K562 (cell line): ENCODE results near the gene SPTBN4. TPM values are rescaled to one million over a fixed set of nuclear protein-coding genes. Genes with fewer than 3 reads are reported as not detected.

Source experiments
- JUND ChIP-seq, 2 experiments: IDR thresholded peaks; 2 replicates in 1 of 2; 3 replicates in 1 of 2; pipeline ENCODE4 v1.6.1; 2011; ENCODE audit warnings: borderline replicate concordance in 2 of 2, low read depth in 2 of 2, low read length in 2 of 2, improper control_type of control experiment in 1 of 2, missing biosample characterization in 1 of 2, missing genetic modification characterization in 1 of 2, missing genetic modification reagents in 1 of 2
- NR4A1 ChIP-seq, 2 experiments: fragments of 250-450 bp in 1 of 2; fragments of 450-650 bp in 1 of 2; sonication (Bioruptor Pico) in 1 of 2; IDR thresholded peaks; 2 replicates each; pipeline versions ENCODE4 v1.4.0 to v1.6.1; 2016 to 2020; ENCODE audit warnings: mild to moderate bottlenecking in 2 of 2, missing compliant biosample characterization in 1 of 2, missing genetic modification characterization in 1 of 2, moderate library complexity in 1 of 2
- POLR2A ChIP-seq: fragments of 450-650 bp; conservative IDR thresholded peaks from 2 replicates; pipeline ENCODE4 v1.6.1; 2016
- PPARD ChIP-seq: fragments of 250-450 bp; sonication (Bioruptor Pico); IDR thresholded peaks from 2 replicates; pipeline ENCODE4 v1.8.0; 2022; ENCODE audit warnings: inconsistent platforms, mild to moderate bottlenecking, moderate library complexity
- REST ChIP-seq, 2 experiments: fragments of 450-650 bp; formaldehyde crosslinking in 1 of 2; IDR thresholded peaks; 2 replicates each; pipeline versions ENCODE4 v1.4.0 to v1.6.1; 2014 to 2020; ENCODE audit warnings: mild to moderate bottlenecking in 2 of 2, borderline replicate concordance in 1 of 2, low read depth in 1 of 2
- polyA plus RNA-seq, 8 experiments: library from polyadenylated mRNA; depleted of rRNA in 4 of 8; stranded (reverse) in 5 of 8; unstranded in 3 of 8; fragments of >200 nt; fragmentation: Nextera tagmentation in 2 of 8; fragmentation: Illumina TruSeq in 1 of 8; extraction: Ambion mirVana in 2 of 8; extraction: Trizol in 1 of 8; gene quantifications; 2 replicates each; pipeline versions ENCODE4 v1.2.1 to v1.2.3, GENCODE V29; 2011 to 2014; ENCODE audit warnings: inconsistent platforms in 1 of 8, missing spikeins in 1 of 8
- total RNA-seq, 7 experiments: library from RNA; depleted of rRNA in 6 of 7; stranded (reverse); fragments of >200 nt in 6 of 7; fragmentation: Illumina TruSeq in 2 of 7; extraction: Trizol in 2 of 7; gene quantifications; 2 replicates each; pipeline versions ENCODE4 v1.2.1 to v1.2.3, GENCODE V29; 2011 to 2021; ENCODE audit warnings: low replicate concordance in 1 of 7
- TF ChIP-seq, protein P1 (sequence below), 2 experiments: fragments of 150-350 bp in 1 of 2; IDR thresholded peaks; 2 replicates each; pipeline ENCODE4 v1.6.1; 2012 to 2016; ENCODE audit warnings: low read depth in 2 of 2, low read length in 2 of 2, mild to moderate bottlenecking in 1 of 2, moderate library complexity in 1 of 2
- TF ChIP-seq, protein P2 (sequence below): fragments of 200-800 bp; sonication (Bioruptor generic); IDR thresholded peaks from 2 replicates; pipeline ENCODE4 v1.6.1; 2017; ENCODE audit warnings: missing genetic modification characterization, missing compliant biosample characterization
- TF ChIP-seq, protein P3 (sequence below): IDR thresholded peaks from 3 replicates; pipeline ENCODE4 v1.6.1; 2011; ENCODE audit warnings: borderline replicate concordance, mild to moderate bottlenecking, moderate library complexity; ENCODE audit not compliant: insufficient read length; ENCODE audit errors: extremely low read depth

SPTBN4 gene
- total and polyA plus RNA-seq, 9 of the 15 experiments (the other 6 are each of a cell fraction or from before 2014, with no cell fraction given) = 0.01 to 1.5 (median 0.86) TPM

- TF ChIP-seq, protein P1, sequence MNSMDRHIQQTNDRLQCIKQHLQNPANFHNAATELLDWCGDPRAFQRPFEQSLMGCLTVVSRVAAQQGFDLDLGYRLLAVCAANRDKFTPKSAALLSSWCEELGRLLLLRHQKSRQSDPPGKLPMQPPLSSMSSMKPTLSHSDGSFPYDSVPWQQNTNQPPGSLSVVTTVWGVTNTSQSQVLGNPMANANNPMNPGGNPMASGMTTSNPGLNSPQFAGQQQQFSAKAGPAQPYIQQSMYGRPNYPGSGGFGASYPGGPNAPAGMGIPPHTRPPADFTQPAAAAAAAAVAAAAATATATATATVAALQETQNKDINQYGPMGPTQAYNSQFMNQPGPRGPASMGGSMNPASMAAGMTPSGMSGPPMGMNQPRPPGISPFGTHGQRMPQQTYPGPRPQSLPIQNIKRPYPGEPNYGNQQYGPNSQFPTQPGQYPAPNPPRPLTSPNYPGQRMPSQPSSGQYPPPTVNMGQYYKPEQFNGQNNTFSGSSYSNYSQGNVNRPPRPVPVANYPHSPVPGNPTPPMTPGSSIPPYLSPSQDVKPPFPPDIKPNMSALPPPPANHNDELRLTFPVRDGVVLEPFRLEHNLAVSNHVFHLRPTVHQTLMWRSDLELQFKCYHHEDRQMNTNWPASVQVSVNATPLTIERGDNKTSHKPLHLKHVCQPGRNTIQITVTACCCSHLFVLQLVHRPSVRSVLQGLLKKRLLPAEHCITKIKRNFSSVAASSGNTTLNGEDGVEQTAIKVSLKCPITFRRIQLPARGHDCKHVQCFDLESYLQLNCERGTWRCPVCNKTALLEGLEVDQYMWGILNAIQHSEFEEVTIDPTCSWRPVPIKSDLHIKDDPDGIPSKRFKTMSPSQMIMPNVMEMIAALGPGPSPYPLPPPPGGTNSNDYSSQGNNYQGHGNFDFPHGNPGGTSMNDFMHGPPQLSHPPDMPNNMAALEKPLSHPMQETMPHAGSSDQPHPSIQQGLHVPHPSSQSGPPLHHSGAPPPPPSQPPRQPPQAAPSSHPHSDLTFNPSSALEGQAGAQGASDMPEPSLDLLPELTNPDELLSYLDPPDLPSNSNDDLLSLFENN (IDR thresholded peaks at IDR 0.05; ENCODE audit: low read depth in 2 of 2, low read length in 2 of 2) = no peak
- TF ChIP-seq PPARD (CRISPR knock-in tag) (no peak), JUND (IDR thresholded peaks at IDR 0.05; ENCODE audit: borderline replicate concordance, low read depth, low read length) (peak; percentile 15; the same call in 1 of the 2 replicates), JUND (tag; IDR thresholded peaks at IDR 0.05; ENCODE audit: borderline replicate concordance, low read depth, low read length) (no peak; the same call in 2 of the 3 replicates), NR4A1 (CRISPR knock-in tag; IDR thresholded peaks at IDR 0.05) (peak; percentile 81; the same call in 1 of the 2 replicates), NR4A1 (tag; IDR thresholded peaks at IDR 0.05) (no peak), POLR2A (peak; percentile 93), REST (IDR thresholded peaks at IDR 0.05; ENCODE audit: borderline replicate concordance) (peak; percentile 12; the same call in 1 of the 2 replicates), REST (CRISPR knock-in tag; IDR thresholded peaks at IDR 0.05; ENCODE audit: low read depth) (no peak)
- TF ChIP-seq, protein P2, sequence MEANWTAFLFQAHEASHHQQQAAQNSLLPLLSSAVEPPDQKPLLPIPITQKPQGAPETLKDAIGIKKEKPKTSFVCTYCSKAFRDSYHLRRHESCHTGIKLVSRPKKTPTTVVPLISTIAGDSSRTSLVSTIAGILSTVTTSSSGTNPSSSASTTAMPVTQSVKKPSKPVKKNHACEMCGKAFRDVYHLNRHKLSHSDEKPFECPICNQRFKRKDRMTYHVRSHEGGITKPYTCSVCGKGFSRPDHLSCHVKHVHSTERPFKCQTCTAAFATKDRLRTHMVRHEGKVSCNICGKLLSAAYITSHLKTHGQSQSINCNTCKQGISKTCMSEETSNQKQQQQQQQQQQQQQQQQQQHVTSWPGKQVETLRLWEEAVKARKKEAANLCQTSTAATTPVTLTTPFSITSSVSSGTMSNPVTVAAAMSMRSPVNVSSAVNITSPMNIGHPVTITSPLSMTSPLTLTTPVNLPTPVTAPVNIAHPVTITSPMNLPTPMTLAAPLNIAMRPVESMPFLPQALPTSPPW (CRISPR knock-in tag) = peak; percentile 11; the same call in 1 of the 2 replicates
- TF ChIP-seq, protein P3, sequence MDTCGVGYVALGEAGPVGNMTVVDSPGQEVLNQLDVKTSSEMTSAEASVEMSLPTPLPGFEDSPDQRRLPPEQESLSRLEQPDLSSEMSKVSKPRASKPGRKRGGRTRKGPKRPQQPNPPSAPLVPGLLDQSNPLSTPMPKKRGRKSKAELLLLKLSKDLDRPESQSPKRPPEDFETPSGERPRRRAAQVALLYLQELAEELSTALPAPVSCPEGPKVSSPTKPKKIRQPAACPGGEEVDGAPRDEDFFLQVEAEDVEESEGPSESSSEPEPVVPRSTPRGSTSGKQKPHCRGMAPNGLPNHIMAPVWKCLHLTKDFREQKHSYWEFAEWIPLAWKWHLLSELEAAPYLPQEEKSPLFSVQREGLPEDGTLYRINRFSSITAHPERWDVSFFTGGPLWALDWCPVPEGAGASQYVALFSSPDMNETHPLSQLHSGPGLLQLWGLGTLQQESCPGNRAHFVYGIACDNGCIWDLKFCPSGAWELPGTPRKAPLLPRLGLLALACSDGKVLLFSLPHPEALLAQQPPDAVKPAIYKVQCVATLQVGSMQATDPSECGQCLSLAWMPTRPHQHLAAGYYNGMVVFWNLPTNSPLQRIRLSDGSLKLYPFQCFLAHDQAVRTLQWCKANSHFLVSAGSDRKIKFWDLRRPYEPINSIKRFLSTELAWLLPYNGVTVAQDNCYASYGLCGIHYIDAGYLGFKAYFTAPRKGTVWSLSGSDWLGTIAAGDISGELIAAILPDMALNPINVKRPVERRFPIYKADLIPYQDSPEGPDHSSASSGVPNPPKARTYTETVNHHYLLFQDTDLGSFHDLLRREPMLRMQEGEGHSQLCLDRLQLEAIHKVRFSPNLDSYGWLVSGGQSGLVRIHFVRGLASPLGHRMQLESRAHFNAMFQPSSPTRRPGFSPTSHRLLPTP = no peak
These were observed 1.1 kb upstream of the SPTBN4 start, which contains the start of gene BLVRB (continued) for GRCh38 chr19:40465557-40466218.
